Measurements from ENCODE around the gene VAT1L.

The VAT1L gene

GRCh38 chr16:77833921-77834634 lies 45.7 kb downstream of the VAT1L start:
- no peak for TF ChIP-seq GATA1 (IDR thresholded peaks at IDR 0.05; ENCODE audit: low read depth, low read length)
- TF ChIP-seq POLR2A (IDR thresholded peaks at IDR 0.05; ENCODE audit: low read length), result no peak
- no peak for DNase-seq

GRCh38 chr16:77834635-77835540 lies 46.5 kb downstream of the VAT1L start:
- DNase-seq, result no peak

GRCh38 chr16:77836801-77837200 lies 48.4 kb downstream of the VAT1L start:
- TF ChIP-seq POLR2A (IDR thresholded peaks at IDR 0.05; ENCODE audit: low read length) (no peak), GATA1 (IDR thresholded peaks at IDR 0.05; ENCODE audit: low read depth, low read length) (no peak)
- no peak for DNase-seq

More at GRCh38 chr16:77834635-77835540, 46.5 kb downstream of the VAT1L start:
- no peak for TF ChIP-seq GATA1 (IDR thresholded peaks at IDR 0.05; ENCODE audit: low read depth, low read length)
- no peak for TF ChIP-seq POLR2A (IDR thresholded peaks at IDR 0.05; ENCODE audit: low read length)

GRCh38 chr16:77838597-77839255 lies 50.4 kb downstream of the VAT1L start:
- no peak for DNase-seq
- TF ChIP-seq GATA1 (IDR thresholded peaks at IDR 0.05; ENCODE audit: low read depth, low read length) (no peak), POLR2A (IDR thresholded peaks at IDR 0.05; ENCODE audit: low read length) (no peak)

GRCh38 chr16:77840093-77840492 lies 51.7 kb downstream of the VAT1L start:
- TF ChIP-seq POLR2A (IDR thresholded peaks at IDR 0.05; ENCODE audit: low read length) (no peak), GATA1 (IDR thresholded peaks at IDR 0.05; ENCODE audit: low read depth, low read length) (no peak)
- no peak for DNase-seq

- DNase-seq, result no peak
- TF ChIP-seq POLR2A (IDR thresholded peaks at IDR 0.05; ENCODE audit: low read length) (no peak), GATA1 (IDR thresholded peaks at IDR 0.05; ENCODE audit: low read depth, low read length) (no peak)
Observed at GRCh38 chr16:77840673-77841501, 52.5 kb downstream of the VAT1L start.

GRCh38 chr16:77841502-77841763 lies 53.1 kb downstream of the VAT1L start:
- no peak for DNase-seq
- TF ChIP-seq POLR2A (IDR thresholded peaks at IDR 0.05; ENCODE audit: low read length), result no peak
- no peak for TF ChIP-seq GATA1 (IDR thresholded peaks at IDR 0.05; ENCODE audit: low read depth, low read length)

GRCh38 chr16:77842468-77842867 lies 54.1 kb downstream of the VAT1L start:
- no peak for DNase-seq
- no peak for TF ChIP-seq POLR2A (IDR thresholded peaks at IDR 0.05; ENCODE audit: low read length)
- no peak for TF ChIP-seq GATA1 (IDR thresholded peaks at IDR 0.05; ENCODE audit: low read depth, low read length)

- no peak for DNase-seq
- no peak for TF ChIP-seq GATA1 (IDR thresholded peaks at IDR 0.05; ENCODE audit: low read depth, low read length)
- TF ChIP-seq POLR2A (IDR thresholded peaks at IDR 0.05; ENCODE audit: low read length), result no peak
Observed at GRCh38 chr16:77843405-77843804, 55.0 kb downstream of the VAT1L start.

- TF ChIP-seq GATA1 (IDR thresholded peaks at IDR 0.05; ENCODE audit: low read depth, low read length) (no peak), POLR2A (IDR thresholded peaks at IDR 0.05; ENCODE audit: low read length) (no peak)
Observed at GRCh38 chr16:77844801-77845200, 56.4 kb downstream of the VAT1L start.

GRCh38 chr16:77849646-77850258 lies 61.4 kb downstream of the VAT1L start:
- TF ChIP-seq POLR2A (IDR thresholded peaks at IDR 0.05; ENCODE audit: low read length) (no peak), GATA1 (IDR thresholded peaks at IDR 0.05; ENCODE audit: low read depth, low read length) (no peak)
- DNase-seq, result no peak

More at GRCh38 chr16:77844801-77845200, 56.4 kb downstream of the VAT1L start:
- DNase-seq, result no peak

GRCh38 chr16:77850636-77851333 lies 62.4 kb downstream of the VAT1L start:
- no peak for DNase-seq

More at GRCh38 chr16:77850636-77851333, 62.4 kb downstream of the VAT1L start:
- TF ChIP-seq GATA1 (IDR thresholded peaks at IDR 0.05; ENCODE audit: low read depth, low read length) (no peak), POLR2A (IDR thresholded peaks at IDR 0.05; ENCODE audit: low read length) (no peak)
